ENCODE results near the gene WNT7B. TPM values are rescaled to one million over a fixed set of nuclear protein-coding genes. Genes with fewer than 3 reads are reported as not detected.

WNT7B gene
- total and polyA plus RNA-seq, 2 donors (not counting 1 experiment from before 2014, with no cell fraction given) = 0.22 to 0.67 TPM

- H3K9ac ChIP-seq (ENCODE audit: low read length) = no peak overlapping the region
- POLR2A ChIA-PET = no interaction called here
- TF ChIP-seq CTCF (IDR thresholded peaks at IDR 0.05) (no peak), EZH2 (IDR thresholded peaks at IDR 0.05; ENCODE audit: borderline replicate concordance, insufficient read depth, low read depth, low read length, poor library complexity, severe bottlenecking) (no peak)
- peaks cover 0 to 35% (median 5%) of the 10 kb centered on the region in 4 experiments for H3K27me3 ChIP-seq (replicated peaks in 1 of 4; ENCODE audit: control extremely low read depth in 1 of 4, control insufficient read depth in 3 of 4, insufficient read depth in 4 of 4, low read length in 3 of 4)
- Mint-ChIP-seq H3K27ac (no peak overlapping the region), H3K9me3 (ENCODE audit: insufficient read depth) (peaks cover 5% of the 10 kb centered on the region), H3K27me3 (peaks cover 20% of the 10 kb centered on the region), H3K4me1 (peaks cover 1% of the 10 kb centered on the region), H3K4me3 (no peak overlapping the region)
- 87% methylated on average over 21 of the region's 26 CpGs for WGBS (ENCODE audit: insufficient coverage)
- no peaks in the 10 kb centered on the region for H4K20me1 ChIP-seq (ENCODE audit: control insufficient read depth, insufficient read depth, low read length, poor library complexity, severe bottlenecking)
- intact Hi-C loops (cut with micrococcal nuclease) = no loop called here
- no peaks in the 10 kb centered on the region for H3K79me2 ChIP-seq (ENCODE audit: control insufficient read depth, insufficient read depth, low read length)
- H3K9me3 ChIP-seq (ENCODE audit: control extremely low read depth in 1 of 3, control insufficient read depth in 2 of 3, insufficient read depth in 1 of 3, low read length in 2 of 3) = peaks cover 0 to 12% (median 11%) of the 10 kb centered on the region in 3 donors
- H3K36me3 ChIP-seq (replicated peaks in 1 of 2; ENCODE audit: control extremely low read depth in 1 of 2, control insufficient read depth in 1 of 2, extremely low read depth in 1 of 2, insufficient read depth in 2 of 2, low read length in 1 of 2) = no peaks in the 10 kb centered on the region
- no peak overlapping the region for H3K4me3 ChIP-seq (ENCODE audit: control extremely low read depth in 1 of 5, extremely low read depth in 1 of 5, insufficient read depth in 1 of 5, low read depth in 2 of 5, low read length in 4 of 5)
- peaks cover 0 to 6% of the 10 kb centered on the region in 2 donors for H3K4me1 ChIP-seq (ENCODE audit: control insufficient read depth in 2 of 2, insufficient read depth in 2 of 2, low read length in 2 of 2)
- CTCF ChIA-PET = interaction anchor here (5.6 kb wide), 1 partner anchor 13 kb away, joined by 31 read pairs; no protein-coding TSS in a partner anchor
- no peak overlapping the region for H3K27ac ChIP-seq (ENCODE audit: low read length in 2 of 2)
- no peak overlapping the region for H2AFZ ChIP-seq (ENCODE audit: insufficient read depth, low read depth, low read length, poor library complexity, severe bottlenecking)
- DNase-seq = no peak
- no peak overlapping the region for H3K4me2 ChIP-seq (replicated peaks; ENCODE audit: low read depth, low read length, poor library complexity, severe bottlenecking)
- no peak for ATAC-seq (ENCODE audit: low read depth)
Observed at GRCh38 chr22:45876136-45877035, 100.6 kb downstream of the WNT7B start.

Data from B cell (primary cell).